Upper lobe of left lung (tissue), 4 donors: Measurements from ENCODE around the gene RAI1.

ENCODE experiments used
- CTCF ChIP-seq, 6 experiments: fragments of 450-650 bp in 4 of 6; fragments of 200-600 bp in 2 of 6; sonication (generic) in 2 of 6; IDR thresholded peaks; one replicate each; pipeline ENCODE4 v1.5.1; 2016 to 2019; ENCODE audit warnings: antibody characterized with exemption in 6 of 6
- POLR2AphosphoS5 ChIP-seq, 2 donors: sonication (generic); formaldehyde crosslinking; IDR thresholded peaks; one replicate each; pipeline ENCODE4 v1.5.1; 2017; ENCODE audit warnings: antibody characterized with exemption in 2 of 2

- no peak for TF ChIP-seq POLR2AphosphoS5 (IDR thresholded peaks at IDR 0.05)
- no peak for TF ChIP-seq CTCF (IDR thresholded peaks at IDR 0.05)
These were observed 110.8 kb downstream of the RAI1 start for GRCh38 chr17:17792037-17792550.
